ENCODE results near the gene POFUT1.
"Not testable (repeated sequence)": the region's sequence is repeated elsewhere in the genome, so short reads cannot be mapped to it uniquely, and the experiment has no call there.

The POFUT1 gene

DNA sequence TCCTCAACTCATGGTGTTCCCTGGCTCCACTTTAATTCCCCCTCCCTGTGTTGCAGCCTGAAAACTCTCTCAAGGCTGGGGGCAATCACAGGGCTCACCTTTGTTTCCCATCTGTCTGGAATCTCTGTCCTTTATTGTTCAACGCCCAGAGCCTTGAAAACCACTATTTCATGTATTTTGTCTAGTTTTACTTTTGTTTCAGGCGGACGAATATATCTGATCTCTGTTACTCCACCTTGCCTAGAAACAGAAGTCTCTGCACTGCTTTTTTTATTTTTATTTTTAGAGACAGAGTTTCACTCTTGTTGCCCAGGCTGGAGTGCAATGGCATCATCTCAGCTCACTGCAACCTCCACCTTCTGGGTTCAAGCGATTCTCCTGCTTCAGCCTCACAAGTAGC, 27.7 kb upstream of the POFUT1 start:
- FAIRE-seq: no peak
- DNase-seq (ENCODE audit: insufficient read length, low spot score): no peak

DNA sequence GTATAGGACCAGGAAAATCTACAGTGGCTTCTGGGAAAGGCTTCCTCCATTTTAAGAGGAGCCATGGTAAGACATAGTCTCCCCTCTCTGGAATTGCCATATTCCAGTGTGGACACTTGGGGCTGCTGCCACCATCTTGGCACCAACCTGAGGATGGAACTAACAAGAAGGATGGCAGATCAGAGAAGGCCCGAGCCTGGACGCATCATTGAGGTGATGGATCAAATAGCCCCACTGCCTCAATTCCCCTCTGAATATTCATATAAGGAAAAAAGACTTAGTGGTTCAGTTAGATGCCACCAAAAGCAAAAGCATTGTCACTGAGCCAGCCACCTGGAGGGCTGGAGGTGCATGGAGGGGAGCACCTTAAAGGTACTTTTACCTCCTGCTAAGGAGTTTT, 26.1 kb upstream of the POFUT1 start:
- DNase-seq (ENCODE audit: insufficient read length, low spot score) (no peak), FAIRE-seq (no peak)
- TF ChIP-seq POLR2A (IDR thresholded peaks at IDR 0.05; ENCODE audit: low read depth, low read length): no peak

More for the DNA sequence above, 27.7 kb upstream of the POFUT1 start:
- no peak for TF ChIP-seq POLR2A (IDR thresholded peaks at IDR 0.05; ENCODE audit: low read depth, low read length)

- TF ChIP-seq POLR2A (IDR thresholded peaks at IDR 0.05; ENCODE audit: low read depth, low read length): no peak
- no peak for DNase-seq (ENCODE audit: insufficient read length, low spot score)
- no peak for FAIRE-seq
Measured at GRCh38 chr20:32183947-32184635, 23.6 kb upstream of the POFUT1 start.

- DNase-seq (ENCODE audit: insufficient read length, low spot score) (no peak), FAIRE-seq (no peak)
- no peak for TF ChIP-seq POLR2A (IDR thresholded peaks at IDR 0.05; ENCODE audit: low read depth, low read length)
Measured at GRCh38 chr20:32184961-32185603, 22.6 kb upstream of the POFUT1 start.

- DNase-seq (ENCODE audit: insufficient read length, low spot score): no peak
- FAIRE-seq: no peak
- TF ChIP-seq POLR2A (IDR thresholded peaks at IDR 0.05; ENCODE audit: low read depth, low read length): no peak
Measured at GRCh38 chr20:32186506-32186905, 21.2 kb upstream of the POFUT1 start.

DNA sequence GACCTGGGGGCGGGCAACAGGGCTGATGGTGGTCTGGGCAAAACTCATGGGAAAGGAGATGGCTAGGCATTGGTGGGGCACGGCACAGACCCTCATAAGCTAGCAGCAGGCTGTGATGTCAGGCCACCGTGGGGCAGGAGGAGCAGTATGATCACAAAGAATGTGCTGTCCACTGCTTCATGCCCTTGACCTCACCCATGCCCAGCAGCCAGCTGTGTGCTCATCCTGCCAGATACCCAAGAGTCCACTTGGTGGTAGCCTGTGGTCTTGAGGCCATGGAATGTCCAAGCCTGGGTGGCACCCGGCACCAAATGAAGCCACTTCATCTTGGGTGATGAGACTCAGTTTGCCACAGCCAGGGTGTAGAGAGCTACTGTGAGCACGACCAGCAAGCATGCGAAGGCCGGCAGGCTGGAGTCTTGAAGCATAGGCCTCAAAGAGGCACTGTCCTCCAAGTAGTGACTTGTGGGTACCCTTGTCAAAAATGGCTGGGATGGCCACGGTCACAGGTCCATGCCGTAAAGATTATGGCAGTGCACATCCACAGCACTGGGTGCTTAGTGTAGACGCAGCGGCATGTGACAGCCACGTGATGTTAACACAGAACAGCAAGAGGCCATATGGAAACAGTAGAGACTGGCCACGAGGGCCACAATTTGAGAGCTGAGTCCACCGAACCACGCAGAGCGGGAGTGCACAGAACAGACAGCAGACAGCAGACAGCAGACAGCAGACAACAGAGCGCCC, 19.1 kb upstream of the POFUT1 start:
- no peak for TF ChIP-seq POLR2A (IDR thresholded peaks at IDR 0.05; ENCODE audit: low read depth, low read length)
- DNase-seq (ENCODE audit: insufficient read length, low spot score) (no peak), FAIRE-seq (no peak)

DNA sequence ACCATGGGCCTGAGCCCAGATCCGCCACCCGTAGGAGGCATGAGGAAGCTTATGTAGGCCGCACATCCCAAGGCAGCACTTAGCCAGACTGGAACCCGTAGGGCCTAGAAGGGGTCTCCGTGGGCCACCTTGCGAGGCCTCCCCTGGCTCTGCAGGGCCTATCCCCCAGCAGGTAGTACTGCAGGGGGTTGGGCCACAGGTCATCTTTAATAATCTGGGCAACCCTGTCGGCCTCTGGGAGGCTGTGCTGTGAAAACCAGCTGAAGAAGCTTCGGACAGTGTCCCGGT, 18.6 kb upstream of the POFUT1 start:
- TF ChIP-seq POLR2A (IDR thresholded peaks at IDR 0.05; ENCODE audit: low read depth, low read length): no peak
- DNase-seq (ENCODE audit: insufficient read length, low spot score) (no peak), FAIRE-seq (no peak)

- TF ChIP-seq POLR2A (IDR thresholded peaks at IDR 0.05; ENCODE audit: low read depth, low read length): no peak
- no peak for DNase-seq (ENCODE audit: insufficient read length, low spot score)
- no peak for FAIRE-seq
Measured at GRCh38 chr20:32189691-32190615, 17.7 kb upstream of the POFUT1 start.

DNA sequence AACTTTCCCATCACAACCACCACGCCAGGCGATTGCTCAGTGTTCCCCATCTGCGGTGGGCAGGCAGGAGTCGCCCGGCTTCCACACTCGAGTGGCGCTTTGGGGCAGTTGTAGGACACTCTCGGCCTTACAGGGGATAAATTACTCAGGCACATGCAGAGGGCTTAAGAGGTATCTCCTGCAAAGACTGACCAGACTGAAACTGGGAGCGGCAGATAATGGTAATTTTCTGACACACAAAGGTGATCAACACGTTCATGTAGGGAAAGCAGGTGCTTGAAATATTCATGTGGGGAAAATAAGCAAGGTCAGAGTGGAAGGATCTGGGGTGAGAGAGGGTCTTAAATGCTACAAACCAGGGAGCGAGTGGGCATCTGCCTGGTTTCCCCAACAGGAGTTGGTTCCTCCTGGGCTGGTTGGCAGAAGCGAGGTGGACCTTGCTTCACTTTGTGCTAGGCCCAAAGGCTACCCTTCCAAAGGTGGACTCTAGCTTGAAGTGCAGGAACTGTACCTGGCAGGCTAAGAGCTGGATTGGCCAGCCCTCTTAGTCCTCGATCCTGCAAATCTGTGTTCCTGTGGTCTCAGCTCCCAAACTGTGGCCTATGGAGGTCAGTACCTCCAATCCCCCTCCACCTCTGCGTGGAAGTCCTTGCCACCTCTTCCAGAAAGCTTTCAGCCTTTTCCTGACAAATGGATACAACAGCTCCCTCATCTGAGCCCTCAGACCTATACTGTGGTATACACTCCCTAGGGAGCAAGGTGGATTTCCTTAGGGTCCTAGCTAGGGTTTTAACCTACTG, 16.9 kb upstream of the POFUT1 start:
- TF ChIP-seq POLR2A (IDR thresholded peaks at IDR 0.05; ENCODE audit: low read depth, low read length): no peak
- DNase-seq (ENCODE audit: insufficient read length, low spot score) (no peak), FAIRE-seq (no peak)

DNA sequence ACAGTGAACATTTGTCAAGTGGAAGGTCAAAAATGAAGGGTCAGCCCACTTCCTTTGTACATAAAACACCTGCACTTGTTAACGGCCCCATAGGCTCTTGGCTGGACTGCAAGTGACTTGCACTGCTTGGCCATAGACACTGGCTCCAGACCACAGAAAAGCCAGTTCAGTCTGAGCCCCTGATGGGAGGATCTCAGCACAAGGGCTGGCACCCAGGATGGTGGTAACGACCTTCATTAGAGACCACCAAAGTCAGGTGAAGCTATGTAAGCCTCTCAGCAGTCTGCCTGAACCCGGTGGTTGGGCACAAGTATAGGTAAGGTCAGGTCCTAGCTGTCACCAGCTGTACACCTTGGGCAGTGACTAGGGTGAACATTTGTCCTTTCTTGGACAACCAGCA, 16.3 kb upstream of the POFUT1 start:
- TF ChIP-seq POLR2A (IDR thresholded peaks at IDR 0.05; ENCODE audit: low read depth, low read length): no peak
- DNase-seq (ENCODE audit: insufficient read length, low spot score) (no peak), FAIRE-seq (no peak)

GRCh38 chr20:32191873-32192272, 15.8 kb upstream of the POFUT1 start:
- no peak for TF ChIP-seq POLR2A (IDR thresholded peaks at IDR 0.05; ENCODE audit: low read depth, low read length)
- FAIRE-seq (no peak), DNase-seq (ENCODE audit: insufficient read length, low spot score) (no peak)

- no peak for TF ChIP-seq POLR2A (IDR thresholded peaks at IDR 0.05; ENCODE audit: low read depth, low read length)
- DNase-seq (ENCODE audit: insufficient read length, low spot score) (no peak), FAIRE-seq (no peak)
Measured at GRCh38 chr20:32192698-32193097, 15.0 kb upstream of the POFUT1 start.

- FAIRE-seq; DNase-seq (ENCODE audit: insufficient read length, low spot score): not testable (repeated sequence)
Measured at GRCh38 chr20:32193336-32193735, 14.3 kb upstream of the POFUT1 start.
